ENCODE data around the gene IL17A.

IL17A gene

GRCh38 chr6:52142556-52142955 is 43.6 kb upstream of the IL17A start:
- no peaks in the 10 kb centered on the region for H3K36me3 ChIP-seq (ENCODE audit: low read depth)
- H3K27me3 ChIP-seq (ENCODE audit: insufficient read depth, poor library complexity, severe bottlenecking): peaks cover 47% of the 10 kb centered on the region
- H3K4me3 ChIP-seq (ENCODE audit: severe bottlenecking): no peak overlapping the region
- H3K4me1 ChIP-seq (ENCODE audit: insufficient read depth, poor library complexity, severe bottlenecking): no peaks in the 10 kb centered on the region
- TF ChIP-seq, protein P1, sequence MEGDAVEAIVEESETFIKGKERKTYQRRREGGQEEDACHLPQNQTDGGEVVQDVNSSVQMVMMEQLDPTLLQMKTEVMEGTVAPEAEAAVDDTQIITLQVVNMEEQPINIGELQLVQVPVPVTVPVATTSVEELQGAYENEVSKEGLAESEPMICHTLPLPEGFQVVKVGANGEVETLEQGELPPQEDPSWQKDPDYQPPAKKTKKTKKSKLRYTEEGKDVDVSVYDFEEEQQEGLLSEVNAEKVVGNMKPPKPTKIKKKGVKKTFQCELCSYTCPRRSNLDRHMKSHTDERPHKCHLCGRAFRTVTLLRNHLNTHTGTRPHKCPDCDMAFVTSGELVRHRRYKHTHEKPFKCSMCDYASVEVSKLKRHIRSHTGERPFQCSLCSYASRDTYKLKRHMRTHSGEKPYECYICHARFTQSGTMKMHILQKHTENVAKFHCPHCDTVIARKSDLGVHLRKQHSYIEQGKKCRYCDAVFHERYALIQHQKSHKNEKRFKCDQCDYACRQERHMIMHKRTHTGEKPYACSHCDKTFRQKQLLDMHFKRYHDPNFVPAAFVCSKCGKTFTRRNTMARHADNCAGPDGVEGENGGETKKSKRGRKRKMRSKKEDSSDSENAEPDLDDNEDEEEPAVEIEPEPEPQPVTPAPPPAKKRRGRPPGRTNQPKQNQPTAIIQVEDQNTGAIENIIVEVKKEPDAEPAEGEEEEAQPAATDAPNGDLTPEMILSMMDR (IDR thresholded peaks at IDR 0.05; ENCODE audit: poor library complexity, severe bottlenecking): no peak
- ATAC-seq (ENCODE audit: low read depth) (no peak), DNase-seq (ENCODE audit: low spot score) (no peak)
- H3K27ac ChIP-seq (ENCODE audit: poor library complexity, severe bottlenecking): no peak overlapping the region
- H3K9me3 ChIP-seq (ENCODE audit: severe bottlenecking): no peaks in the 10 kb centered on the region

DNA sequence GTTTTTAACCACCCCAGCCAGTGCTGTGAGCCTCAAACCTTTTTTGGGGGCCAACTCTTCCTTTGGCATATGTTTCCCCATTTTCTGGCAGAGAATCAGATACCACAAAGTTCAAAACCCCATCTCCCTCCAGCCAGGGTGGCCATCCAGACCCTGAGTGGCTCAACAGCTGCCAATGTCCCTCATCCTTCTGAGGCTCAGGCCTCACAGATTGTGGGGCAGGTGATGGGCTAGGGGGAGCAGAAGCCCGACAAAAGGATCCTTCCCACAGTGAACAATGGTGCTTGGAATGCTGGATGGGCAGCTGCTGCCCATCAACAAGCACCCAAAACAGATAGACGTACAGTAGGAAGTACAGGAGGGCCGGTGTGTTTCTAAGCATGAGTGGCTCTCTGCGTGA is 42.6 kb upstream of the IL17A start:
- ATAC-seq (ENCODE audit: low read depth): no peak

DNA sequence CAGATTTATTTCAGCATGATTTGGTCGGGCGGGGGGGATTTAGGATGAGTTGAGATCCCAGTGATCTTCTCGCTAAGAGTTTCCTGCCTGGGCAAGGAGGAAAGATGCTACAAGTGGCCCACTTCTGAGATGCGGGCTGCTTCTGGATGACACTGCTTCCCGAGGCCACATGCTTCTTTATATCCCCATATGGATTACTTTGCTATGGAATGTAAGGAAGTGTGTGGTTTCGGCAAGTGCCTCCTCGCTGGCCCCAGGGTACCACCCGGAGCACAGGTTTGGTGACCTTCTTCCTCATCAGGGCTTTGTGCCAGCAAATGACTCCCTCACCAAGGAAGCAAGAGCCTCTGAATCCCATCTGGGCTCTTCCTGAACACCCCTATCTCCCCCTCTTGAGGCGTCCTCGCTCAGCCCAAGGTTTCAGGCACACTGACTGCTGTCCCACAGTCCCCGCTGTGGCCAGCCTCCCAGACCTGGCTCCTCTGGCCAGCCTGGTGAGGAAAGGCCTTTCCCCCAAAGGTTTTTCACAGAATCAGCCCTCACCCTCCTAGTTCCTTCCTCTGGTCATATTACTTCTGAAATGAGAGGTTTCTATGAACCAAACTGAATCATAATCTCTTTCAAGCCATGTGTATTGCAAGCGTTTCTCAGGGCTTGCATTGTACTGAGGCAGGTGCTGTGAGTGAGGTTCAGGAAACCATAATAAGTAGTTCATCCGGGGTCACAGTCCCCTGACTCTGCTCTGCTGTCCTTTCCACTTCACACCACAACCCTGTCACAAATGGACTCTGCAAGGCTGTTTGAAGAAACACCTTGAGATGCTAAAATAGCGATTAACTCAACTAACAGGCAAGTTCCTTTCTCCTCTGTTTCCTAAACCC is 41.7 kb upstream of the IL17A start:
- Histone ChIP-seq H3K27ac (ENCODE audit: poor library complexity, severe bottlenecking) (no peak overlapping the region), H3K4me1 (ENCODE audit: insufficient read depth, poor library complexity, severe bottlenecking) (no peaks in the 10 kb centered on the region), H3K27me3 (ENCODE audit: insufficient read depth, poor library complexity, severe bottlenecking) (peaks cover 48% of the 10 kb centered on the region), H3K9me3 (ENCODE audit: severe bottlenecking) (no peaks in the 10 kb centered on the region), H3K4me3 (ENCODE audit: severe bottlenecking) (no peak overlapping the region), H3K36me3 (ENCODE audit: low read depth) (no peaks in the 10 kb centered on the region)
- TF ChIP-seq, protein P1 (IDR thresholded peaks at IDR 0.05; ENCODE audit: poor library complexity, severe bottlenecking): no peak
- no peak for ATAC-seq (ENCODE audit: low read depth)
- DNase-seq (ENCODE audit: low spot score): no peak

More for the DNA sequence above, 42.6 kb upstream of the IL17A start:
- TF ChIP-seq, protein P1 (IDR thresholded peaks at IDR 0.05; ENCODE audit: poor library complexity, severe bottlenecking): no peak
- H3K36me3 ChIP-seq (ENCODE audit: low read depth): no peaks in the 10 kb centered on the region
- H3K4me3 ChIP-seq (ENCODE audit: severe bottlenecking): no peak overlapping the region
- DNase-seq (ENCODE audit: low spot score): no peak
- H3K27ac ChIP-seq (ENCODE audit: poor library complexity, severe bottlenecking): no peak overlapping the region
- H3K4me1 ChIP-seq (ENCODE audit: insufficient read depth, poor library complexity, severe bottlenecking): no peaks in the 10 kb centered on the region
- H3K9me3 ChIP-seq (ENCODE audit: severe bottlenecking): no peaks in the 10 kb centered on the region
- peaks cover 48% of the 10 kb centered on the region for H3K27me3 ChIP-seq (ENCODE audit: insufficient read depth, poor library complexity, severe bottlenecking)

- TF ChIP-seq, protein P1 (IDR thresholded peaks at IDR 0.05; ENCODE audit: poor library complexity, severe bottlenecking): no peak
- ATAC-seq (ENCODE audit: low read depth) (no peak), DNase-seq (ENCODE audit: low spot score) (no peak)
Observed at GRCh38 chr6:52146851-52147445, 39.2 kb upstream of the IL17A start.

DNA sequence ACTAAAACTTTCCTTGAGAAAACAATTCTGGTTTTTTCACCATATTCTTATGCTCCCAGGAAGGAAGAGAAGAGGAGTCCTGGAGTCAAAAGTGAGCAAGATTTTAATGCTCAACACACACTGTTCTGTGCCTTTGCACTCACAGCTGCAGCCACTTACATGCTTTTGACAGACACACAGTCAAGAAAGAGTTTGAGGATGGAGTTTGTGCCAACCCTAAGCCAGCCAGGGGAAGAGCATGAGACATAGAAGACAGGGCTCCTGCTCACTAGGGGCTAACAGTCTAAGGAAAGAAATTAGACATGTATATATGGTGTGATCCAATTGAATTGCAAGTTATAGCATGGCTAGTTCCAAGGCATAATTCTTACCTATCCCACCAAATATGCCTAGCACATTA is 37.1 kb upstream of the IL17A start:
- no peaks in the 10 kb centered on the region for H3K4me1 ChIP-seq (ENCODE audit: insufficient read depth, poor library complexity, severe bottlenecking)
- no peaks in the 10 kb centered on the region for H3K9me3 ChIP-seq (ENCODE audit: severe bottlenecking)
- peaks cover 8% of the 10 kb centered on the region for H3K27me3 ChIP-seq (ENCODE audit: insufficient read depth, poor library complexity, severe bottlenecking)
- TF ChIP-seq, protein P1 (IDR thresholded peaks at IDR 0.05; ENCODE audit: poor library complexity, severe bottlenecking): no peak
- no peak overlapping the region for H3K4me3 ChIP-seq (ENCODE audit: severe bottlenecking)
- ATAC-seq (ENCODE audit: low read depth): no peak
- H3K36me3 ChIP-seq (ENCODE audit: low read depth): no peaks in the 10 kb centered on the region
- H3K27ac ChIP-seq (ENCODE audit: poor library complexity, severe bottlenecking): no peak overlapping the region
- no peak for DNase-seq (ENCODE audit: low spot score)

More at GRCh38 chr6:52146851-52147445, 39.2 kb upstream of the IL17A start:
- peaks cover 29% of the 10 kb centered on the region for H3K27me3 ChIP-seq (ENCODE audit: insufficient read depth, poor library complexity, severe bottlenecking)
- no peaks in the 10 kb centered on the region for H3K4me1 ChIP-seq (ENCODE audit: insufficient read depth, poor library complexity, severe bottlenecking)
- H3K9me3 ChIP-seq (ENCODE audit: severe bottlenecking): no peaks in the 10 kb centered on the region
- H3K4me3 ChIP-seq (ENCODE audit: severe bottlenecking): no peak overlapping the region
- H3K36me3 ChIP-seq (ENCODE audit: low read depth): no peaks in the 10 kb centered on the region
- H3K27ac ChIP-seq (ENCODE audit: poor library complexity, severe bottlenecking): no peak overlapping the region
